ENCODE measurements around the gene ACLY. TPM values are rescaled to one million over a fixed set of nuclear protein-coding genes. Genes with fewer than 3 reads are reported as not detected.

The ACLY gene
- total RNA-seq, 1 donor from 2014 or later, result 161 TPM

DNA sequence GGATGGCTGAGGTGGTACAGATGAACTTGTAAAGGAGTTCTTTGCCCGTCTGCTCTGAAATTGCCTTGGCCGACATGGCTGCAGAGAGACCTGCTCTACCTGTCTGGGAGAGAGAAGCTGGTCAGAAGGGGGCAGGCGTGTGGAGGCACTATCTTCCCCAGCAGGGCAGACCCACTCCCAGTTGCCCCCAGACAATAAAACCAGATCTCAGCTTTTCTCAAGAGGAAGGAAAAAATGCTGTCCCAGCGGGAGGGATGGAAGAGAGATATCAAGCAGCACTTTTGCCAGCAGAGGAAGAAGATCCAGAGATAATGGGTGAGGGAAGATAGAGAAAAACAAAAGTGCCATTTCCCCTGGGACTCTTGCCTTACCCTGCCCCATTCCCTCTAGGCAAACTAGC is 5.0 kb downstream of the ACLY start:
- H3K27me3 Mint-ChIP-seq, result no peaks in the 10 kb centered on the region
- peak overlapping the region; percentile 15 for H3K4me3 Mint-ChIP-seq
- peak overlapping the region; percentile 76 for H3K27ac Mint-ChIP-seq
- TF ChIP-seq, protein P1, sequence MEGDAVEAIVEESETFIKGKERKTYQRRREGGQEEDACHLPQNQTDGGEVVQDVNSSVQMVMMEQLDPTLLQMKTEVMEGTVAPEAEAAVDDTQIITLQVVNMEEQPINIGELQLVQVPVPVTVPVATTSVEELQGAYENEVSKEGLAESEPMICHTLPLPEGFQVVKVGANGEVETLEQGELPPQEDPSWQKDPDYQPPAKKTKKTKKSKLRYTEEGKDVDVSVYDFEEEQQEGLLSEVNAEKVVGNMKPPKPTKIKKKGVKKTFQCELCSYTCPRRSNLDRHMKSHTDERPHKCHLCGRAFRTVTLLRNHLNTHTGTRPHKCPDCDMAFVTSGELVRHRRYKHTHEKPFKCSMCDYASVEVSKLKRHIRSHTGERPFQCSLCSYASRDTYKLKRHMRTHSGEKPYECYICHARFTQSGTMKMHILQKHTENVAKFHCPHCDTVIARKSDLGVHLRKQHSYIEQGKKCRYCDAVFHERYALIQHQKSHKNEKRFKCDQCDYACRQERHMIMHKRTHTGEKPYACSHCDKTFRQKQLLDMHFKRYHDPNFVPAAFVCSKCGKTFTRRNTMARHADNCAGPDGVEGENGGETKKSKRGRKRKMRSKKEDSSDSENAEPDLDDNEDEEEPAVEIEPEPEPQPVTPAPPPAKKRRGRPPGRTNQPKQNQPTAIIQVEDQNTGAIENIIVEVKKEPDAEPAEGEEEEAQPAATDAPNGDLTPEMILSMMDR (conservative IDR thresholded peaks at IDR 0.05), result no peak
- peaks cover 21% of the 10 kb centered on the region for H3K36me3 Mint-ChIP-seq
- H3K4me1 Mint-ChIP-seq (ENCODE audit: unreplicated experiment), result peaks cover 34% of the 10 kb centered on the region
- no peak for DNase-seq (ENCODE audit: extremely low spot score, unreplicated experiment)
- no peaks in the 10 kb centered on the region for H3K9me3 Mint-ChIP-seq

DNA sequence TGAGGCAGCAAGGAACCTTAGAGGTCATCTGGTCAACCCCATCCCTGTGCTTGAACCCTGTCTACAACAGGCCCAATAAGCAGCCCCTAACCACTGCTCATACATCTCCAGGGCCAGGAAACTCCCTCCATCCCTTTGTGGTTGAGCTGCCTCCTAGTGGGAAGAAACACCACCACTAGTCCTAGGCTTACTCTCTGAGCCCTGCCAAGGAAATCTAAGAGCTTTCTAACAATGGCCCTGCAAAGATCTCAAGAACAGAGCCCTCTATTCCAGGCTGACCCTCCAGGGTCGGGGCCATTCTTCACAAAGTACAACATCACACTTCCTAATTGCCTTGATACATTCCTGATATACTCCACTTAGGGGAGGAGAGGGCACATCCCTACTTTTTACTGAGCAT is 5.8 kb downstream of the ACLY start:
- no peaks in the 10 kb centered on the region for H3K9me3 Mint-ChIP-seq
- TF ChIP-seq, protein P1 (conservative IDR thresholded peaks at IDR 0.05), result no peak
- peaks cover 37% of the 10 kb centered on the region for H3K4me1 Mint-ChIP-seq (ENCODE audit: unreplicated experiment)
- H3K4me3 Mint-ChIP-seq, result no peak overlapping the region
- no peak overlapping the region for H3K27ac Mint-ChIP-seq
- H3K36me3 Mint-ChIP-seq, result peaks cover 24% of the 10 kb centered on the region
- H3K27me3 Mint-ChIP-seq, result no peaks in the 10 kb centered on the region
- no peak for DNase-seq (ENCODE audit: extremely low spot score, unreplicated experiment)

GRCh38 chr17:41910701-41911391 is 7.9 kb downstream of the ACLY start:
- H3K4me1 Mint-ChIP-seq (ENCODE audit: unreplicated experiment), result peaks cover 25% of the 10 kb centered on the region
- no peak for DNase-seq (ENCODE audit: extremely low spot score, unreplicated experiment)
- H3K4me3 Mint-ChIP-seq, result no peak overlapping the region
- H3K27me3 Mint-ChIP-seq, result no peaks in the 10 kb centered on the region
- no peaks in the 10 kb centered on the region for H3K9me3 Mint-ChIP-seq
- H3K27ac Mint-ChIP-seq, result no peak overlapping the region
- TF ChIP-seq, protein P1 (conservative IDR thresholded peaks at IDR 0.05), result no peak
- H3K36me3 Mint-ChIP-seq, result peaks cover 28% of the 10 kb centered on the region

DNA sequence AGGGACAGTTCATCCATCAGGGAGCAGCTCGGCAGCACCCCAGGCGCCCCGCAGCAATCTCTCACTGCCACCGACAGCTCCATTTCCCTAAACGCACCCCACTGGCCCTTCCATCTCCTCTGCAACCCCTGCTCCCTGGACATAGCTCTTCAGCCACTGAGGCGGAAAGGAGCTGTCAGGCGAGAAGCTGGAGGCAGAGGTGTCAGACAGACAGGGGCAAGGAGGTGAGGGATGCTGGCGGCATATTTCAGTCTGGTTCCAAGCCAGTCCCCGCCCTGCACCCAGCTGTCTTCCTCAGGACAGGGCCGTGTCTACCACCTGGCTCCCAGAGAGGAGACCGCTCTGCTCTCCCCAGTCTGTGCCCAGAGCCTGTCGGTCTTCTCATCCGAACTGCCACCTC is 9.7 kb downstream of the ACLY start:
- Mint-ChIP-seq H3K4me3 (no peak overlapping the region), H3K4me1 (ENCODE audit: unreplicated experiment) (peaks cover 9% of the 10 kb centered on the region), H3K27ac (no peak overlapping the region), H3K36me3 (peaks cover 28% of the 10 kb centered on the region), H3K9me3 (no peaks in the 10 kb centered on the region), H3K27me3 (no peaks in the 10 kb centered on the region)
- TF ChIP-seq, protein P1 (conservative IDR thresholded peaks at IDR 0.05), result no peak
- no peak for DNase-seq (ENCODE audit: extremely low spot score, unreplicated experiment)

- peak overlapping the region; percentile 59 for H3K4me3 Mint-ChIP-seq
- peaks cover 27% of the 10 kb centered on the region for H3K36me3 Mint-ChIP-seq
- peaks cover 4% of the 10 kb centered on the region for H3K4me1 Mint-ChIP-seq (ENCODE audit: unreplicated experiment)
- no peaks in the 10 kb centered on the region for H3K27me3 Mint-ChIP-seq
- H3K27ac Mint-ChIP-seq, result peak overlapping the region; percentile 80
- DNase-seq (ENCODE audit: extremely low spot score, unreplicated experiment), result no peak
- TF ChIP-seq, protein P1 (conservative IDR thresholded peaks at IDR 0.05), result no peak
- no peaks in the 10 kb centered on the region for H3K9me3 Mint-ChIP-seq
Observed at GRCh38 chr17:41907633-41908539, 10.9 kb downstream of the ACLY start.
